ENCODE measurements around the gene AOPEP.

GRCh38 chr9:94933511-94933828, 207.0 kb downstream of the AOPEP start:
- TF ChIP-seq, protein P1, sequence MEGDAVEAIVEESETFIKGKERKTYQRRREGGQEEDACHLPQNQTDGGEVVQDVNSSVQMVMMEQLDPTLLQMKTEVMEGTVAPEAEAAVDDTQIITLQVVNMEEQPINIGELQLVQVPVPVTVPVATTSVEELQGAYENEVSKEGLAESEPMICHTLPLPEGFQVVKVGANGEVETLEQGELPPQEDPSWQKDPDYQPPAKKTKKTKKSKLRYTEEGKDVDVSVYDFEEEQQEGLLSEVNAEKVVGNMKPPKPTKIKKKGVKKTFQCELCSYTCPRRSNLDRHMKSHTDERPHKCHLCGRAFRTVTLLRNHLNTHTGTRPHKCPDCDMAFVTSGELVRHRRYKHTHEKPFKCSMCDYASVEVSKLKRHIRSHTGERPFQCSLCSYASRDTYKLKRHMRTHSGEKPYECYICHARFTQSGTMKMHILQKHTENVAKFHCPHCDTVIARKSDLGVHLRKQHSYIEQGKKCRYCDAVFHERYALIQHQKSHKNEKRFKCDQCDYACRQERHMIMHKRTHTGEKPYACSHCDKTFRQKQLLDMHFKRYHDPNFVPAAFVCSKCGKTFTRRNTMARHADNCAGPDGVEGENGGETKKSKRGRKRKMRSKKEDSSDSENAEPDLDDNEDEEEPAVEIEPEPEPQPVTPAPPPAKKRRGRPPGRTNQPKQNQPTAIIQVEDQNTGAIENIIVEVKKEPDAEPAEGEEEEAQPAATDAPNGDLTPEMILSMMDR (IDR thresholded peaks at IDR 0.05) = no peak
- TF ChIP-seq POLR2A (IDR thresholded peaks at IDR 0.05) = no peak

All from thyroid gland (tissue), 4 donors.